Nephron progenitor cell (in vitro differentiated cells): Measurements from ENCODE around the gene PPARA.

Source experiments
- DNase-seq: peaks from one replicate; pipeline ENCODE4 v3.0.0; 2021
- H3K27ac Mint-ChIP-seq: 2 replicates; pipeline ENCODE4 v1.8.0; 2021; ENCODE audit warnings: mild to moderate bottlenecking, moderate library complexity, mixed read lengths
- H3K27me3 Mint-ChIP-seq: 2 replicates; pipeline ENCODE4 v1.8.0; 2021; ENCODE audit warnings: mild to moderate bottlenecking, low read depth, mixed read lengths; ENCODE audit not compliant: poor library complexity
- H3K36me3 Mint-ChIP-seq: 2 replicates; pipeline ENCODE4 v1.8.0; 2021; ENCODE audit warnings: low read depth, mixed read lengths
- H3K4me1 Mint-ChIP-seq: 2 replicates; pipeline ENCODE4 v1.8.0; 2021; ENCODE audit warnings: mixed read lengths
- H3K4me3 Mint-ChIP-seq: 2 replicates; pipeline ENCODE4 v1.8.0; 2021; ENCODE audit warnings: mild to moderate bottlenecking, moderate library complexity, mixed read lengths
- H3K9me3 Mint-ChIP-seq: 2 replicates; pipeline ENCODE4 v1.8.0; 2021; ENCODE audit warnings: mild to moderate bottlenecking, moderate library complexity, mixed read lengths
- CTCF ChIP-seq: fragments of 200-600 bp; sonication (generic); IDR thresholded peaks from 2 replicates; pipeline ENCODE4 v1.5.0; 2021; ENCODE audit warnings: antibody characterized with exemption

PPARA gene

GRCh38 chr22:46153930-46154329 is 3.6 kb downstream of the PPARA start:
- Mint-ChIP-seq H3K27ac (no peak overlapping the region), H3K4me1 (peaks cover 20% of the 10 kb centered on the region), H3K4me3 (no peak overlapping the region), H3K27me3 (peaks cover 58% of the 10 kb centered on the region), H3K36me3 (peaks cover 4% of the 10 kb centered on the region), H3K9me3 (no peaks in the 10 kb centered on the region)
- DNase-seq: no peak
- TF ChIP-seq CTCF: no peak

GRCh38 chr22:46156031-46156430 is 5.7 kb downstream of the PPARA start:
- no peaks in the 10 kb centered on the region for H3K9me3 Mint-ChIP-seq
- H3K4me1 Mint-ChIP-seq: peaks cover 22% of the 10 kb centered on the region
- H3K4me3 Mint-ChIP-seq: no peak overlapping the region
- H3K36me3 Mint-ChIP-seq: peaks cover 10% of the 10 kb centered on the region
- DNase-seq: no peak
- H3K27me3 Mint-ChIP-seq: peaks cover 59% of the 10 kb centered on the region
- H3K27ac Mint-ChIP-seq: no peak overlapping the region
- TF ChIP-seq CTCF: no peak

- H3K4me1 Mint-ChIP-seq: peaks cover 11% of the 10 kb centered on the region
- H3K9me3 Mint-ChIP-seq: no peaks in the 10 kb centered on the region
- no peak overlapping the region for H3K27ac Mint-ChIP-seq
- no peak overlapping the region for H3K4me3 Mint-ChIP-seq
- no peak for TF ChIP-seq CTCF
- peaks cover 47% of the 10 kb centered on the region for H3K27me3 Mint-ChIP-seq
- no peak for DNase-seq
- H3K36me3 Mint-ChIP-seq: peaks cover 5% of the 10 kb centered on the region
Measured at GRCh38 chr22:46158283-46158682, 8.0 kb downstream of the PPARA start.

- peaks cover 11% of the 10 kb centered on the region for H3K4me1 Mint-ChIP-seq
- no peak overlapping the region for H3K27ac Mint-ChIP-seq
- peaks cover 41% of the 10 kb centered on the region for H3K27me3 Mint-ChIP-seq
- peaks cover 5% of the 10 kb centered on the region for H3K36me3 Mint-ChIP-seq
- H3K9me3 Mint-ChIP-seq: no peaks in the 10 kb centered on the region
- TF ChIP-seq CTCF: no peak
- no peak for DNase-seq
- no peak overlapping the region for H3K4me3 Mint-ChIP-seq
Measured at GRCh38 chr22:46159212-46159611, 8.9 kb downstream of the PPARA start.

- peaks cover 5% of the 10 kb centered on the region for H3K36me3 Mint-ChIP-seq
- no peaks in the 10 kb centered on the region for H3K9me3 Mint-ChIP-seq
- no peak overlapping the region for H3K27ac Mint-ChIP-seq
- DNase-seq: no peak
- no peak for TF ChIP-seq CTCF
- H3K4me1 Mint-ChIP-seq: peaks cover 11% of the 10 kb centered on the region
- no peak overlapping the region for H3K4me3 Mint-ChIP-seq
- H3K27me3 Mint-ChIP-seq: peaks cover 38% of the 10 kb centered on the region
Measured at GRCh38 chr22:46159777-46160176, 9.5 kb downstream of the PPARA start.

GRCh38 chr22:46162285-46162684 is 12.0 kb downstream of the PPARA start:
- peaks cover 23% of the 10 kb centered on the region for H3K27me3 Mint-ChIP-seq
- TF ChIP-seq CTCF: no peak
- no peak overlapping the region for H3K4me3 Mint-ChIP-seq
- DNase-seq: no peak
- no peak overlapping the region for H3K27ac Mint-ChIP-seq
- peaks cover 5% of the 10 kb centered on the region for H3K36me3 Mint-ChIP-seq
- H3K4me1 Mint-ChIP-seq: peaks cover 11% of the 10 kb centered on the region
- H3K9me3 Mint-ChIP-seq: no peaks in the 10 kb centered on the region
